ELR (cell line): ENCODE measurements around the gene KDM2A.

Source experiments
- DNase-seq: peaks from one replicate; pipeline ENCODE4 v3.0.0-alpha.2; 2015; ENCODE audit warnings: low read depth

KDM2A gene

DNA sequence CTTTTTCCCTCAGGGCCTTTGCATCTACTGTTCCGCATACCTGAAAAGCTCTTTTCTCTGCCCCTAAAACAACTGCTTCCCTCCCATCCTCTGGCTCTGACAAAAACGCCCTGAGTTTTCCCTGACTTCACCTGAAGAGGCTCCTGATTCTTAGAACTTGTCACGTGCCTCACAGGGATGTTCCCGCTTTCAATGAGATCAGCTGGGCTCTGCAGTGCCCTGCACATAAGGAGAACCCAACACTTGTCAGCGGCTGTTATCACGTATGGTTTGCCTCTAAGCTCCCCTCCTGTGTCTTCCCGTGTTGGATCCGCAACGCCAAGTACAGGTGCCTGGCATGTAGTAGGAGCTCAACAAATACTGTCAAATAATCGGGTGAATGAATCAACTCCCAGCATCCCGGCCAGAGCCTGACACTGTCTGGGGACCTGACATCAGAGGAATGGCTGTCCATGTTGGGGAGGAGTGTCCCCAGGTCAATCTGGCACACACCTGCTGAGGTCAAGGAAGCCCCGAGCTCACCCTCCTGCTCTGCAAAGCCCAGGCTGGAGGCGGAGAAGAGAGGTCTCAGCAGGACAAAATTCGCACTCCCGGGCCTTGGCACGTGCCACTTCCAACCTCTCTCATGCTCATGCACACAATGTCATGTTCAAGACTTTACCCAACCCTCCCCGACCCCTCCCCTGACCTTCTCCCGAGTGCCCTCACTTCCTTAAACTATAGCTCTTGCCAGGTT is 143.1 kb downstream of the KDM2A start:
- DNase-seq = no peak

DNA sequence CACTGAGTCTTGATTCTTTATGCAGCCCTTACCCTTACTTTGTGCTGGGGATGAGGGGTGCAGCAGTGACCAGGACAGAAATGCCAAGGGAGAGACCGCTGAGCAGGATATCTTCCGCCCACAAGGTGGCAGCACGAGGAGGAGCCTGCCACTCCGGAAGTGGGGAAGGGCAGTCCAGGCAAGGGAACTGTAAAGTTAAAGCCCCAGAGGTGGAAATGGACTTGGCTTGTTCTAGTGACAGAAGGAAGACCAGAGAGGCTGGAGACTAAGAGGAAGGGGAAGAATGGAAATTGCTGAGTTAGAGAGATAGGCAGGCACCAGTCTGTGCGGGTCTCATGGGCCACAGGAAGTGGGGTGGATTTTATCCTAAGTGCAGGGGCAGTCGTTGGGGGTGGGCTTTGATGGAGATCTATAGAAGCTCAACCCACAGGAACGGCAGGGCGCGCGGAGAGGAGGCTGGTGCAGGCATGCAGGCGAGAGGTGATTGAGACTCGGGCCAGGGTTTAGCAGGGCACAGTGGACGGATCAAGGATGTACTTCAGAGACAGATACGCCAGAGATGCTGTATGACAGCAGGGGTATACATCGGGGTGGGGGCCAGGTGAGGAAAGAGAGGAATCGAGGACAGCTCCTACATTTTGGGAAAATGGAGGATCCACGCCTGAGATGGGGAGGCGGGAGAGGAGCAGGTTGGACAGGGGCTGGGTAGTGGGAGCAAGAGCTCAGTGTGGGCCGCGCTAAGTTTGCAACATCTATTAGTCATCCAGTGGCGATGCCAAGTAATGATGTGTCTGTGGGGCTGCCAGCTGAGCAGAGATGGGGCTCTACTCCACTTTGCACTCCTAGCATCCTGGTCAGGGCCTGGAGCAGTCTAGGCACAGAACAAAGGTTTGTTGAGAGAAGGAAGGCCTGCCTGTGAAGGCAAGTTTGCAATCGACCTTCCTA is 143.9 kb downstream of the KDM2A start:
- DNase-seq = peak; percentile 83

DNA sequence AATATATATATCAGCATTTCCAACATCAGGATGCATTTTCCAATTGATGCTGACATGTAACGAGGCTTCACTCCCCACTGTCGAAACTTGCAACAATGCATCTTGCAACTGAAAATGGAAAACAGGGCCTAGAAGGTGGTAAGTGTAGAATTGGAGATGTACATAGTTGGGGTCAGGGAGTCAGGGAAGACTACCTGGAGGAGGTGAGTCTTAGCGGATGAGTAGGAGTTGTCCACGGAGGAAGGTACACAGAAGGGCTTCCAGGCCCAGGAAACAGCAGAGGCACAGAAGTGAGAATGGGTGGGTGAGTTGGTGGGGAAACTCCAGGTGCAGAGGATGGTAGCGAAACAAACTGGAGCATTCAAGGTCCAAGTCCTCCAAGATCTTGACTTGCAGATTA is 145.2 kb downstream of the KDM2A start:
- DNase-seq = no peak

DNA sequence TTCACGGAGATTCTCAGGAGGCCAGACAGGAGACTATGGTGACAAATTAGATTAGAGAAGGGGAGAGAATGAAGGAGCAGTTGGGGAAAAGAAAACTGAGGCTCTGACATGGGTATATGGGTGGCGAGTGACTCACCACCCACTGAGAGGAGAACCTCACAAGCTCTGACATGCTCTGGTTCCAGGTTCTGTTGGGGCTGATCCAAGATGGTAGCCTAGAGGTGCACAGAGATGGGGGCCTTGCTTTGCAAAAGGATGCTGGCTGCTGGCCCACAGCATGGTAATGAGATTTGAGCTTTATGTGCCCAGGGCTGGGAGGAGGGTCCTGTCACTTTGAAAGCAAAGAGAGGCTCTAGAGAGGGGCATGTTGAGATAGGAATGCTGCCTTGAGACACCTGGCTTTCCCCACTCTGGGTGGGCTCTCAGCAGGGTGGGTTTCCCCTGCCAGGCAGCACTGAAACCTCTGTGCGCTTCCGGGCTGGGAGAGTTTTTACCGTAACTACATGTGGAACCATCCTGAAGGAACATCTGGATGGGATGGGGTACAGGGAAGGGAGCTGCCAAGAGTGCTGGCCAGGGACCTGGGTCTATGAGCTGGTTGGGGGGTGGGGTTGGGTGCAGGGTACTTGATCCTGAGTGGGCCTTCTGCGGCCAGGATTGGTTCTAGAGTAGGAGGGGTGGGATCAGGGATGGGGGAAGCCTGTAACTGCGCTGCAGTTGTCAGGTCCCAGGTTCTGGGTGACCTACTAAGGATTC is 146.0 kb downstream of the KDM2A start:
- no peak for DNase-seq

DNA sequence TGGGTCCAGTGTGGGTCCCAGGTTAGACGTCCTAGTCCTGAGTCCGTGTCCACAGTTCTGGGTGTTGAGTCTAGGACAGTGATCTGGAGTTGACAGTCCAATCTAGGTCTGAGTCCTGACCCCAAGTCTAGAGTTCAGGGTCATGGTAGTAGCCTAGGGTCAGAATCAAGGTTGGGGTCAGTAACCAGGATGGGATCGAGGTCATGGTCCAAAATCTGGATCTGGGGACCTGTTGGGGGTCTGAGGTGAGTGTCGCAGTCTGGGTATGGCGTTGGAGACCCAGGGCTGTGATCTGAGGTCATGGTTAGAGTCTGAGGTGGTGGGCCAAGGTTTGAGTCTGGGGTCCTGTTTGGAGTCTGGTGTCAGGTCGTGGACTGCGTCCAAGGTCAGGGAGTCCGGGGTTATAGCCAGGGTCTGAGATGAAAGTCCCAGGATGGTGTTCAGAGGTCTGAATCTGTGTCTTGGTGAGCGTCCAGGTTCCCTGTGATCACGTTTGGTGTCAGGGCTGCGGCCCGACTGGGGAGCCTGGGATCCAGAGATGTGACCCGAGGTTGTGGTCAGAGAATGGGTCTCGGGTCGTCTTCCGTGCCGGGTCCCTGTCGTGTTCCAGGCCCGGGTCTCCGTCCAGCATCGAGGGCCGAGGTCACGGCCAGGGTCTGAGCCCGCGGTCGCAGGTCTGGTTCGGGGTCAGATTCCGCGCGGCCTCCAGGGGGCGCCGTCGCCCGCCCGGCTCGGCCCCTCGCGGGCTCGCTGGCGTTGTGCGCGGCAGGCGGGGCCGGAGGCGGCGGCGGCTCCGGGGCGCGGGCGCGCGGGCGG is 146.8 kb downstream of the KDM2A start:
- peak; percentile 65 for DNase-seq

DNA sequence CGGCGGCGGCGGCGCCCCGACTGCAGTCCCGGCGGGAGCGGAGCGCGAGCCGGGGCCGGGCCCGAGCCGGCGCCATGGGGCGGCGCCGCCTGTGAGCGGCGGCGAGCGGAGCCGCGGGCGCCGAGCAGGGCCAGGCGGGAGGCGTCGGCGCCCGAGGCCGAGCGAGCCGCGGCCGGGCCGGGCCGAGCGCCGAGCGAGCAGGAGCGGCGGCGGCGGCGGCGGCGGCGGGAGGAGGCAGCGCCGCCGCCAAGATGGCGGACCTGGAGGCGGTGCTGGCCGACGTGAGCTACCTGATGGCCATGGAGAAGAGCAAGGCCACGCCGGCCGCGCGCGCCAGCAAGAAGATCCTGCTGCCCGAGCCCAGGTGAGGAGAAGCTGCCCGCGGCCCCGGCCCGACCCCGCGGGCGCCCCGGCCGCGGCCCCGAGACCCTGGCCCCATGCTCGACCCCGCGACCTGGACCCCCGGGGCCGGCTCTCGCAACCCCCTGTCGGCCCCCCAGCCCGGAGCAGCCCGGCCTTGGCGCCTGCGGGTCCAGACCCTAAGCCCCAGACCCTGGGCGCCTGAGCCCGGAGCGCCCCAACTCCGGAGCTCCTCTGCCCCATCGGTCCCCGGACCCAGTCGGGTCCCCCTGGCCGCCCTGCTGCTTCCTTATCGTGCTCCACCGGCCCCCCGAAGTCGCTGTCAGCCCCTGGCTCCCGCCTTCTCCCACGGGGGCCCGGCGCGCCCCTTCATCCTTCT is 147.6 kb downstream of the KDM2A start, which contains the start of gene GRK2:
GRK2 (plus strand) TSS at position 25 of the 739 bp plus-strand sequence; CDS start at position 252, 227 bp downstream.
- DNase-seq = peak; percentile 67

DNA sequence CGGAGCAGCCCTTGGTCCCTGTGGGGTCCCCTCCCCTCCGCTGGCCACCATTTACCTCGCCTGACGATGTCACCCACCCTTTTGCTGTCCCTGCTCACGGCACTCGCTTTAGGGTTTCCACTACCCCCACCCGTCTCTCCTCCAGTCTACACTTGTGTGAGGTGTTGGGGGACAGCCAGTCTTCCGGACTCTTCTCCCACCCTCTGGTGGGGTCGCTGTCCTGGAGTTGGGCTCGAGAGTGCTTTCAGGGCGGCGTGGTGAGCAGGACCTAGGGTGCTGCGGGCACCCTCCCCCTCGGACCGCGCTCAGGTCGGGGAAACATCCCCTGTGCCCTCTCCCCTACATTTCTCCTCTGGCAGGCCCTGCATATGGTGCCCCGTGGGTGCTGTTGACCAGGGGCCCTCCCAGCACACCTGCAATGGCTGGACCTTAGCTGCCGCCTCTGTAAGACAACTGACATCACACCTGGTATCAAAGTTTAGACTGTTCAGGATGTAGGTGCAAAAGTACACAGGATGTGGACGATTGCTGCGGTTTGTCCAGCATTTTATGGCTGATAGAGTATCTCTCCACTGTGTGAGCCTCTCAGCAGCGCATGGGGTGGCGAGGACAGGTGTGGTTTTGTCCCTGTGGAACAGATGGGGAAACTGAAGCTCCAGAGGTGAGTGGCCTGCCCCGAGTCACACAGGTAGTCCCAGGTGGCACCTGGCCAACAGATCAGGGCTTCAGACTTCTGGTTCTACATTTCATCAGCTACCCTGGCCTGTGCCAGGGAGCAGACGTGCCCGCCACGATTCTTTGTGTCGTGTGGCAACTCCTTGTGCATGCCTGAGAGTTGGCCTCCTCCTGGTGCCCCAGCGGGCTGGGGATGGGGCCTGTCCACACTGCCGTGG is 148.4 kb downstream of the KDM2A start:
- DNase-seq = peak; percentile 24

DNA sequence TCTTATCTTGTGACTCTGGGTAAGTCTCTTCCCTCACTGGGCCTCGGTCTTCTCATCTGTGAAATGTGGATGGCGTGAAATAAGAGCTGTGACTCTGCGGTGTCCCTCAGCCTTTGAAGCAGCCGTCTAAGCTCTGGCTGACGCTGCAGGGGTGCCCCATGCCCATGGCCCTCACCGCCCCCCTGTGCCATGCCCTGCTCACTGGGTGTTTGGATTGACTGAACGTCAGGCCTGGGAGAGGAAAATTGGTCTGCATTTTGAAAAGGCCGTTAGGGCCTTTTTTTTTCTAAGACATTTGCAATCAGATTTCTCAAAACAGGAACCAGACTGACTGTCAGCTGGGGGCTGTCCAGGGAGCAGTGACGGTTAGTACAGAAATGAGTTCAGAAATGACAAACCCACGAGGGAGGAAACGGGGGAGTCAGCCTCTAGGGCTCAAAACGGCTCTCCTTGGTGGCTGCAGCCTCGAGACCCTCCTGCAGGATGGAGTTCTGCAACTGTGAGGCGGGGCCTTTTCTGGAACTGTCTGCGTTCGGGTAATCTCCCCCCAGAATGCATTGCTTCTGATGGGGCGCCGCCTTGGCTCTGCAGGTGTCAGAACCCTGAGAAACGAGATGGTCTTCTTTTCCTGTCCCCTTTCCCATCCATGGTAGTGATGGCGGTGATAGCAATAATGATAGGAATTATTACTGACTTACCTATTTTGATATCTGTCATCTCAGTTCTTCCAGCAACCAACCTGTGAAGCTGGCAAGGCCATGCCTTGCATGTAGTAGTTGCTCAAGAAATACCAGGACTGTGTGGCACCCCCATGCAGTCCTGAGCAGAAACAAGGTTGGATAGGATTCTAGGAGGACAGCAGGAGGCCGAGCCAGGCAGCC is 149.3 kb downstream of the KDM2A start:
- DNase-seq = no peak

DNA sequence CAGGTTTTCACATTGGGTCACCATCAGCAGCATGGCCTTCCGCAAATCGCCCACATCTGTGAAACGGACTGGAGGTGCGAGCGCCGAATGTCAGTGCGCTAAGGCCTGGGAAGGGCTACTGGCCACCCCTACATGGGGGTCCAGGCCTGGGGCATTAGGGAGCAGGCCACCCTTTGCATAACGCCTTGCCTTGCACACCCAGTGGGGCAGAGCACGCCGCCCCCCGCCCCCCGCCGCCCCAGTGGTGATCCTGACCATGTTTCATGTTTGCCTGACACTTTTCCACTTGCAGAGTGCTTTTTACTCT is 149.9 kb downstream of the KDM2A start:
- DNase-seq = no peak

DNA sequence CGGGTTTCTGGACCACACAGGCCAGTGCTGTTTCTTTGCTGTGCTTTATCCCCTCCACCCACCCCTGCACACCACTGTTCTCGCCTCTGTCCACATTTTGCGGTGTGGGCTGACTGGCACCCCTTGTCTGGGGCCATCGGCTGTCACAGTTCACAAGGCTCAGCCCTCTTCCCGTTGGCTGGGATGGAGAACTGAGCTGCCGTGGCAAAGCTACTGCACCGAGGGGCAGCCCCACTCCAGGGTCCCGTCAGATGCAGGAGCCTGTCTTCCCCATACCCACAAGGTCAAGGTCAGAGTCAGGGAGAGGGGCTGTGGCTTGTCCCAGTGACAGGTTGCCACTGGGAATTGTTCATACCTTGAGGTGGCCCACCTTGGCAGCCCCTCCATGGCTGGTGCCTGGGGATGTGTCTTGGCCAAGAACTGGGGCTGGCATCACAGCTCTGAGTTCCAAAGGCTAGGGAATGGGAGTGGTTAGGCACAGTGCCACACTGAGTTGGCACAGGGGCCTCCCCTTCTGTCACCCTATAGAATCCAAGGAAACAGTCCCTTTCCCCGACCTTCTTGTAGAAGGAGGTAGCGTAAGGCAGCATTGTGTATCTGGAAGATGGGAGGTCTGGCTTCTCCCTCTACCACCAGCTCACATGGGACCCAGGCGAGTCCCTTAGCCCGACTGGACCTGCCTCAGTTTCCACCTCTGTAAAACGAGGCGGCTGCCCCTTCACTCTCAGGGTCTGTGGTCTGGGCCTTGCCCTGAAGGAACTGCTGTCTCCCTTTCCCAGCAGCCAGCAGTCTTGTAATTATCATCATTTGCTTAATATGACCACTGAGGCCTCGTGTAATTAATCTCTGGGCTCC is 150.6 kb downstream of the KDM2A start:
- DNase-seq = no peak

DNA sequence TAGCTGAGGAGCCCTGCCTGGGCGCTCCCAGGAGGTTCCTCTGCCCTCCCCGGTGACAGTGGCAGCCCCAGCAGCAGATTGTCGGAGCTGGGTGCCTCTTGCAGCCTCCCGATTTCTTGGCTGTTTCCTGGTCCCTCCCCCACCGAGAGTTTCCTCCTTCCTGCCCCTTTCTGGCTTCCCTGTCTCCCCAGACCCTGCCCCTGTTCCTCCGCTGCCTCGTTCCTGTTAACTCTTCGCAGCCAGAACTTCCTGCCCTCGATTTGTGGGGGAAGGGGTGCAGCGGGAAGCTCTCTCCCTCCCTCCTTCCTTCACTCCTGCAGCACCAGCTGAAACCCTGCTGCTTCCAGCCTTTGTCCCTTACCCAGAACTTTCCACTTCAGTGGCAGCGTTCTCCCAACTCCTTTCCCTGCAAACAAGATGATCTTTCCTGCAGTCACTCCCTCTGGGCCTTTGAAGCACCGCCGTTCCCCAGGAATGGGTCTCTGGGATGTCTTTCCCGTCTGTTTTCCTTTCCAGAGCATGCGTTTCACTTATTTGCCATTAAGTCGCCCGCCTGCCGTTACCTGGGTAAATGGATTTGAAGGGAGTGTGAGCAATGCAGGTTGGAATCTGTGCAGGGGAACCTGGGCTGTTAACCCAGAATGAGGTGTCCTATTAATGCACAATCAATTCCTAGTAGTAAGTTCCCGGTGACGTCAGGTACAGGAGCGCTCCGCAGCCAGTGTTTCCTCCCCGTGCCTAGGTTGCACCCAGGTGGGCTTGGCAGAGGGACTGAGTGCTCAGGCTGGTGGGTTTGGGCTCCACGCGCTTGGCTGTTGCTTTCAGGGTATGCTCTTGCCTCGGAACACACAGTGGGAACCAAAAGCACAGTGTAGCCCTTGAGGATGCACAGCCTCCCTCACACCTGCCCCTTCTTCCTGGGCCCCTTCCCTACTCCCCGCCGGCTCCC is 151.5 kb downstream of the KDM2A start:
- no peak for DNase-seq

DNA sequence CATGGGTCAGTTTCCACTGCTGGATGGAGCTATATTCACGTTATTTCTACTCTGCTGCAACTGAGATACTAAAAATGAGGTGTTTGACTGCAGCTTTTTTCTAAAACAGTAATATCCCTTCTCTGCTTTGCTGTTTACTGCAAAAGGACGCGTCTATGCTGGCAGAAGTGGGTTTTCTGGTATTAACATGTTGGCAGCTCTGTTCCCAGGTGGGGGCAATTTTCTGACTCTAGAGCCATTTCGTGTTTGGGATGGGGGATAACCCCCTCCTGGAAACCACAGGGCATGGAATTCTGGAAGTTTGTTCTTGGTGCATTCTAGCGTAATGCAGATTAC is 152.1 kb downstream of the KDM2A start:
- no peak for DNase-seq

DNA sequence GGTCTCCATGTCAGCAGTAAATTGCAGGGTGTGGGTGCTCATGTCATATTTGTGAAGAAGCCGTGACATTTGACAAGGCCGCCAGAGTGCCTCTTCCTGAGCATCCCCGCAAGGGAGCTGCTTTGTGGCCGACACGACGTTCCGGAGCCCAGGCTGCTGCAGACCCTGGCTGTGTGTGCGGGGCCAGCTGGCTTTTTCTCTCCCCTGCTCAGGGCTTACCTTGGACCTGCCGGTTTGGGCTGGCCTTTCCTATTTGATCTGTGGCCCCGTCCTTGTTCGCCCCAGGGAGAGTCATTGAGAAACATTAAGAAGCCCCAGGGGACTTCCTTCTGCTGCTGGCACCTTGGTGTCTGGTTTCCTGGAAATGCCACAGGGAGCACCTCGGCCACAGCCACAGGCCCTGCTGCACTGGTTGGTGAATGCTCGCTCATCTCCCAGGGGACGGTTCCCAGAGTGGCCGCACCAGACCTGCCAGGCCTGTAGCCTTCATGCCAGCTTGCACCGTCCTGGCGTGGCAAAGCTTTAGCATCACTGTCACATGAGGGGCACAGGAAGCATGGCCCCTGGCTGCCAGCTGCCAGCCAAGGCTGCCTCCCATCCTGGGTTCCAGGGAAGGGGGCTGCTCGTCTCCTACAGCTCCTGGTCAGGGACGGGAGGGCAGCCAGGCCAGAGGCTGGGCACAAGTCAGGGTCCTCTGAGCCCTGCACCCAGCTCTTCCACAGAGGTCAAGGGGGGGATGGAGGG is 152.7 kb downstream of the KDM2A start:
- no peak for DNase-seq

DNA sequence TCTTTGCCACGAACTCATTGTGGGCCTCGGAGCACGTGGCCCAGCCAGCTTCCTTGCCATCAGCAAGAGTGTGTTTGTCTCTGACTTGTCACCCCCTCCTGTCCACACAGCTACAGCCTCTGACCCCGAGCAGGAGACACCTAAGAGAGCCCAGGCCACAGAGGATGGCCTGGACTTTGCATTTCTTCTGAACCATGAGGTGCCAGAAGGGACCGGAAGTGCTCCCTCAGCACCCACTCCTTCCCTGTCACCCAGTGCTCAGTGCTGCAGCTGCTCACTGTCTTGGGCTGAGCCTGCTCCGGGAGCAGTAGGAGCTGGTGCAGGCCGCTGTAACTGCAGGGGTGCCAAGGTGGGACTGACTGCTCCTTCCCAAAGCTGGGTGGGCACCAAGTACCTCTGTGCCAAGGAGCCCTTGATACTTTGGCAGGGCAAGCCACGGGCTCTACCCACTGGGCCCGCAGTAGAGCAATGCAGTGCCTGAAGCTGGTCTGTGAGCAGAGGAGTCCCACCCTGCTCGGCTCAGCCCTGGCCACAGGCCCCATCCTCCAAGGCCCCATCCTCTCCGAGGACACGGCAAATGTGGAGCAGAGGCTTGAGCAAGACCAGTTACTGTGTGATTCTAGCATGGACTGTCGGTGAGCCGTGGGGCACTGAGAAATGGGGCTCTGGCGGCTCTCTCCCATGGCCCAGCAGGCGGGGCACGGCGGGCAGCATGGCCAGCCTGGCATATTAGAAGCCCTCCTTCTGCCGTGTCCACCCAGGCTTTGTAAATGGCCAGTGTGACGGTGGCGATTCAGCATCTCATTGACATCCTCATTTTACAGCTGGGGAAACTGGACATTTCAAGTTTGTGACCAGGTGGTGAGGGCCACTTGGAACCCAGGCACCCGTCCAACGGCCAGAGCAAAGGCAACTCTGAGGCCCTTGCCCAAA is 153.5 kb downstream of the KDM2A start:
- DNase-seq = no peak
